Measurements from ENCODE around the gene MFN1.

The MFN1 gene

DNA sequence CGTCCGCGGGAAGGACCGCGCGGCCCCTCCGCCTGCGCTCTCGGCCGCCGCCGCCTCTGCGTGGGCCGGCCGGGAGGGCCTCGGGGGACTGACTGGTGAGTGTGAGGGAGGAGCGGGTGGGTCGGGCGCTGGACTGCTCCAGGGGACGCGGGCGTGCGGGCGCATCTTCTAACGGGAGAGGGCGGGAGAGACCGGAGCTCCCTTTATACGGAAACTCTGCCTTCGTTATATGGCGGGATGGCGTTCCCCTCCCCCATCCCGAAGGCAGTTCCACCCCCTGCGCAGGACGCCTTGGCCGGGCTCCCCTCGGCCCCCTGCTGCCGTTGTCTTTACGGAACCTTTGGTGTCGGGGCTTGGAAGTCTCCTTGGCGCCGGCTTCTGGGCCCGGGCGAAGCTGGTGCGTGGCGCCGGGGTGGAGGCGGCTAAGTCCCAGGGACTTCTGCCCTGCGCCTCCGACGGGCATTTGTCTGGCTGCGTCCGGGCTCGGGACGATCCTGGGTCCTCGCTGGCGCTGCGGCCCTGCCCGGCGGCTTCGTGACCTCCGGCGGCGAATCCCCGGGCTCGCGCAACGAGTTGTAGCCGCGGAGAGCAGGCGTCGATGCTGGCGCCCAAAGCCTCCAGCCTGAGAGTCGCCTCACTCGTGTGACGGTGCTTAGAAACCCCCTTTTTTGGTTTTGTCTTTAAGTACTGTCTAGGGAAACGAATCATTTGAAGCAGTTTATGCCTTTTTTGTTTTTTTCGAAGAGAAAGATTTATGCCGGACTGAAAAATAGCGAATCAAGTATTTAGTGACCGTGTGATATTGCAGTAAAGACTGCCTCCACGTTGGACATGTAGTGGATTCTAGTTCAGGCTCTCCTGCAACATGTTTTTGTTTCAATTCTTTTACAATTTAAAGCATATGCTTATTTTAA lies 24.1 kb upstream of the MFN1 start (continued):
- TF ChIP-seq, protein P1, sequence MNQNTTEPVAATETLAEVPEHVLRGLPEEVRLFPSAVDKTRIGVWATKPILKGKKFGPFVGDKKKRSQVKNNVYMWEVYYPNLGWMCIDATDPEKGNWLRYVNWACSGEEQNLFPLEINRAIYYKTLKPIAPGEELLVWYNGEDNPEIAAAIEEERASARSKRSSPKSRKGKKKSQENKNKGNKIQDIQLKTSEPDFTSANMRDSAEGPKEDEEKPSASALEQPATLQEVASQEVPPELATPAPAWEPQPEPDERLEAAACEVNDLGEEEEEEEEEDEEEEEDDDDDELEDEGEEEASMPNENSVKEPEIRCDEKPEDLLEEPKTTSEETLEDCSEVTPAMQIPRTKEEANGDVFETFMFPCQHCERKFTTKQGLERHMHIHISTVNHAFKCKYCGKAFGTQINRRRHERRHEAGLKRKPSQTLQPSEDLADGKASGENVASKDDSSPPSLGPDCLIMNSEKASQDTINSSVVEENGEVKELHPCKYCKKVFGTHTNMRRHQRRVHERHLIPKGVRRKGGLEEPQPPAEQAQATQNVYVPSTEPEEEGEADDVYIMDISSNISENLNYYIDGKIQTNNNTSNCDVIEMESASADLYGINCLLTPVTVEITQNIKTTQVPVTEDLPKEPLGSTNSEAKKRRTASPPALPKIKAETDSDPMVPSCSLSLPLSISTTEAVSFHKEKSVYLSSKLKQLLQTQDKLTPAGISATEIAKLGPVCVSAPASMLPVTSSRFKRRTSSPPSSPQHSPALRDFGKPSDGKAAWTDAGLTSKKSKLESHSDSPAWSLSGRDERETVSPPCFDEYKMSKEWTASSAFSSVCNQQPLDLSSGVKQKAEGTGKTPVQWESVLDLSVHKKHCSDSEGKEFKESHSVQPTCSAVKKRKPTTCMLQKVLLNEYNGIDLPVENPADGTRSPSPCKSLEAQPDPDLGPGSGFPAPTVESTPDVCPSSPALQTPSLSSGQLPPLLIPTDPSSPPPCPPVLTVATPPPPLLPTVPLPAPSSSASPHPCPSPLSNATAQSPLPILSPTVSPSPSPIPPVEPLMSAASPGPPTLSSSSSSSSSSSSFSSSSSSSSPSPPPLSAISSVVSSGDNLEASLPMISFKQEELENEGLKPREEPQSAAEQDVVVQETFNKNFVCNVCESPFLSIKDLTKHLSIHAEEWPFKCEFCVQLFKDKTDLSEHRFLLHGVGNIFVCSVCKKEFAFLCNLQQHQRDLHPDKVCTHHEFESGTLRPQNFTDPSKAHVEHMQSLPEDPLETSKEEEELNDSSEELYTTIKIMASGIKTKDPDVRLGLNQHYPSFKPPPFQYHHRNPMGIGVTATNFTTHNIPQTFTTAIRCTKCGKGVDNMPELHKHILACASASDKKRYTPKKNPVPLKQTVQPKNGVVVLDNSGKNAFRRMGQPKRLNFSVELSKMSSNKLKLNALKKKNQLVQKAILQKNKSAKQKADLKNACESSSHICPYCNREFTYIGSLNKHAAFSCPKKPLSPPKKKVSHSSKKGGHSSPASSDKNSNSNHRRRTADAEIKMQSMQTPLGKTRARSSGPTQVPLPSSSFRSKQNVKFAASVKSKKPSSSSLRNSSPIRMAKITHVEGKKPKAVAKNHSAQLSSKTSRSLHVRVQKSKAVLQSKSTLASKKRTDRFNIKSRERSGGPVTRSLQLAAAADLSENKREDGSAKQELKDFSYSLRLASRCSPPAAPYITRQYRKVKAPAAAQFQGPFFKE (tag by site-specific recombination; IDR thresholded peaks at IDR 0.05; ENCODE audit: borderline replicate concordance), result no peak
- TF ChIP-seq, protein P2, sequence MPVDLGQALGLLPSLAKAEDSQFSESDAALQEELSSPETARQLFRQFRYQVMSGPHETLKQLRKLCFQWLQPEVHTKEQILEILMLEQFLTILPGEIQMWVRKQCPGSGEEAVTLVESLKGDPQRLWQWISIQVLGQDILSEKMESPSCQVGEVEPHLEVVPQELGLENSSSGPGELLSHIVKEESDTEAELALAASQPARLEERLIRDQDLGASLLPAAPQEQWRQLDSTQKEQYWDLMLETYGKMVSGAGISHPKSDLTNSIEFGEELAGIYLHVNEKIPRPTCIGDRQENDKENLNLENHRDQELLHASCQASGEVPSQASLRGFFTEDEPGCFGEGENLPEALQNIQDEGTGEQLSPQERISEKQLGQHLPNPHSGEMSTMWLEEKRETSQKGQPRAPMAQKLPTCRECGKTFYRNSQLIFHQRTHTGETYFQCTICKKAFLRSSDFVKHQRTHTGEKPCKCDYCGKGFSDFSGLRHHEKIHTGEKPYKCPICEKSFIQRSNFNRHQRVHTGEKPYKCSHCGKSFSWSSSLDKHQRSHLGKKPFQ (tag by site-specific recombination; IDR thresholded peaks at IDR 0.05), result no peak
- TF ChIP-seq ZNF169 (tag by site-specific recombination; IDR thresholded peaks at IDR 0.05) (no peak), ZNF623 (tag by site-specific recombination; IDR thresholded peaks at IDR 0.05) (no peak), KLF1 (tag by site-specific recombination; IDR thresholded peaks at IDR 0.05) (no peak), ZNF626 (tag by site-specific recombination; IDR thresholded peaks at IDR 0.05) (no peak), ZNF416 (tag by site-specific recombination; IDR thresholded peaks at IDR 0.05) (no peak), ZNF521 (tag by site-specific recombination; IDR thresholded peaks at IDR 0.05) (no peak), ZNF10 (tag by site-specific recombination; IDR thresholded peaks at IDR 0.05) (no peak), ZNF391 (tag by site-specific recombination; IDR thresholded peaks at IDR 0.05; ENCODE audit: borderline replicate concordance, low read depth) (no peak), ZSCAN30 (tag by site-specific recombination; IDR thresholded peaks at IDR 0.05) (peak; percentile 55), ZNF658 (tag by site-specific recombination; IDR thresholded peaks at IDR 0.05) (no peak), ZNF37A (tag by site-specific recombination; IDR thresholded peaks at IDR 0.05) (no peak), ZEB2 (tag by site-specific recombination; IDR thresholded peaks at IDR 0.05) (peak; percentile 50), ZNF16 (tag by site-specific recombination; IDR thresholded peaks at IDR 0.05; ENCODE audit: low read depth) (no peak), ZNF791 (tag by site-specific recombination; IDR thresholded peaks at IDR 0.05) (no peak), ZSCAN16 (tag by site-specific recombination; IDR thresholded peaks at IDR 0.05) (no peak), ZNF175 (tag by site-specific recombination; IDR thresholded peaks at IDR 0.05) (no peak), RBAK (tag by site-specific recombination; IDR thresholded peaks at IDR 0.05) (no peak), ZNF514 (tag by site-specific recombination; IDR thresholded peaks at IDR 0.05) (no peak)
- TF ChIP-seq, protein P3, sequence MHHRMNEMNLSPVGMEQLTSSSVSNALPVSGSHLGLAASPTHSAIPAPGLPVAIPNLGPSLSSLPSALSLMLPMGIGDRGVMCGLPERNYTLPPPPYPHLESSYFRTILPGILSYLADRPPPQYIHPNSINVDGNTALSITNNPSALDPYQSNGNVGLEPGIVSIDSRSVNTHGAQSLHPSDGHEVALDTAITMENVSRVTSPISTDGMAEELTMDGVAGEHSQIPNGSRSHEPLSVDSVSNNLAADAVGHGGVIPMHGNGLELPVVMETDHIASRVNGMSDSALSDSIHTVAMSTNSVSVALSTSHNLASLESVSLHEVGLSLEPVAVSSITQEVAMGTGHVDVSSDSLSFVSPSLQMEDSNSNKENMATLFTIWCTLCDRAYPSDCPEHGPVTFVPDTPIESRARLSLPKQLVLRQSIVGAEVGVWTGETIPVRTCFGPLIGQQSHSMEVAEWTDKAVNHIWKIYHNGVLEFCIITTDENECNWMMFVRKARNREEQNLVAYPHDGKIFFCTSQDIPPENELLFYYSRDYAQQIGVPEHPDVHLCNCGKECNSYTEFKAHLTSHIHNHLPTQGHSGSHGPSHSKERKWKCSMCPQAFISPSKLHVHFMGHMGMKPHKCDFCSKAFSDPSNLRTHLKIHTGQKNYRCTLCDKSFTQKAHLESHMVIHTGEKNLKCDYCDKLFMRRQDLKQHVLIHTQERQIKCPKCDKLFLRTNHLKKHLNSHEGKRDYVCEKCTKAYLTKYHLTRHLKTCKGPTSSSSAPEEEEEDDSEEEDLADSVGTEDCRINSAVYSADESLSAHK (tag by site-specific recombination; IDR thresholded peaks at IDR 0.05), result no peak
- TF ChIP-seq, protein P4, sequence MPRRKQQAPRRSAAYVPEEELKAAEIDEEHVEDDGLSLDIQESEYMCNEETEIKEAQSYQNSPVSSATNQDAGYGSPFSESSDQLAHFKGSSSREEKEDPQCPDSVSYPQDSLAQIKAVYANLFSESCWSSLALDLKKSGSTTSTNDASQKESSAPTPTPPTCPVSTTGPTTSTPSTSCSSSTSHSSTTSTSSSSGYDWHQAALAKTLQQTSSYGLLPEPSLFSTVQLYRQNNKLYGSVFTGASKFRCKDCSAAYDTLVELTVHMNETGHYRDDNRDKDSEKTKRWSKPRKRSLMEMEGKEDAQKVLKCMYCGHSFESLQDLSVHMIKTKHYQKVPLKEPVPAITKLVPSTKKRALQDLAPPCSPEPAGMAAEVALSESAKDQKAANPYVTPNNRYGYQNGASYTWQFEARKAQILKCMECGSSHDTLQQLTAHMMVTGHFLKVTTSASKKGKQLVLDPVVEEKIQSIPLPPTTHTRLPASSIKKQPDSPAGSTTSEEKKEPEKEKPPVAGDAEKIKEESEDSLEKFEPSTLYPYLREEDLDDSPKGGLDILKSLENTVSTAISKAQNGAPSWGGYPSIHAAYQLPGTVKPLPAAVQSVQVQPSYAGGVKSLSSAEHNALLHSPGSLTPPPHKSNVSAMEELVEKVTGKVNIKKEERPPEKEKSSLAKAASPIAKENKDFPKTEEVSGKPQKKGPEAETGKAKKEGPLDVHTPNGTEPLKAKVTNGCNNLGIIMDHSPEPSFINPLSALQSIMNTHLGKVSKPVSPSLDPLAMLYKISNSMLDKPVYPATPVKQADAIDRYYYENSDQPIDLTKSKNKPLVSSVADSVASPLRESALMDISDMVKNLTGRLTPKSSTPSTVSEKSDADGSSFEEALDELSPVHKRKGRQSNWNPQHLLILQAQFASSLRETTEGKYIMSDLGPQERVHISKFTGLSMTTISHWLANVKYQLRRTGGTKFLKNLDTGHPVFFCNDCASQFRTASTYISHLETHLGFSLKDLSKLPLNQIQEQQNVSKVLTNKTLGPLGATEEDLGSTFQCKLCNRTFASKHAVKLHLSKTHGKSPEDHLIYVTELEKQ (tag by site-specific recombination; IDR thresholded peaks at IDR 0.05; ENCODE audit: borderline replicate concordance), result no peak
- TF ChIP-seq, protein P5, sequence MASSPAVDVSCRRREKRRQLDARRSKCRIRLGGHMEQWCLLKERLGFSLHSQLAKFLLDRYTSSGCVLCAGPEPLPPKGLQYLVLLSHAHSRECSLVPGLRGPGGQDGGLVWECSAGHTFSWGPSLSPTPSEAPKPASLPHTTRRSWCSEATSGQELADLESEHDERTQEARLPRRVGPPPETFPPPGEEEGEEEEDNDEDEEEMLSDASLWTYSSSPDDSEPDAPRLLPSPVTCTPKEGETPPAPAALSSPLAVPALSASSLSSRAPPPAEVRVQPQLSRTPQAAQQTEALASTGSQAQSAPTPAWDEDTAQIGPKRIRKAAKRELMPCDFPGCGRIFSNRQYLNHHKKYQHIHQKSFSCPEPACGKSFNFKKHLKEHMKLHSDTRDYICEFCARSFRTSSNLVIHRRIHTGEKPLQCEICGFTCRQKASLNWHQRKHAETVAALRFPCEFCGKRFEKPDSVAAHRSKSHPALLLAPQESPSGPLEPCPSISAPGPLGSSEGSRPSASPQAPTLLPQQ (tag by site-specific recombination; IDR thresholded peaks at IDR 0.05), result peak; percentile 42; the same call in 1 of the 2 replicates
